HG02943 (cell line): ENCODE data around the gene XPR1.
"Not testable (repeated sequence)": the region's sequence is repeated elsewhere in the genome, so short reads cannot be mapped to it uniquely, and the experiment has no call there.

Source experiments
- ATAC-seq: cut with Tn5 transposase; IDR thresholded peaks from one replicate; pipeline ENCODE4 v1.9.1; 2021; ENCODE audit warnings: mild to moderate bottlenecking, low read depth, moderate library complexity; ENCODE audit not compliant: unreplicated experiment

XPR1 gene

GRCh38 chr1:180641662-180642061 lies 9.8 kb downstream of the XPR1 start:
- ATAC-seq = no peak

GRCh38 chr1:180642781-180643180 lies 11.0 kb downstream of the XPR1 start:
- no peak for ATAC-seq

DNA sequence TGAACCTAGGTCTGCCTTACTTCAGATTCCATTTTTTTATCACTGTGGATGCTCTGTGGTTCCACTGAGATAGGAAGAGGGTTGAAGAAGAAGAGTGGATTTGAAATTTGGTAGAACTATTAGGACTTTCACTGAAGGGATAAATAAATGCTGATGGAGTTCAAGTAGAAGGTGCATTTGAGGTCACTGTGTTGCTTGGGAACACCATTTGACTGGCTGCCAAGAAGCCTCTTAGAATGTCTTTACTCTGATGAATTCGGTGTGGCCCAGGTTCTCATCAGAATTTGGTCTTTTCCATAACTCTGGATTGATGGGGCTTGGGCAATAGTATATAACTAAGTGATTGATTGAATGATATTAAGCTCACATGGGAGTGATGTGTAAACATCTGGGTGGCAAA lies 11.9 kb downstream of the XPR1 start:
- no peak for ATAC-seq

GRCh38 chr1:180644526-180645192 lies 12.8 kb downstream of the XPR1 start:
- ATAC-seq = no peak

- not testable (repeated sequence) for ATAC-seq
Measured at GRCh38 chr1:180645261-180645660, 13.4 kb downstream of the XPR1 start.

DNA sequence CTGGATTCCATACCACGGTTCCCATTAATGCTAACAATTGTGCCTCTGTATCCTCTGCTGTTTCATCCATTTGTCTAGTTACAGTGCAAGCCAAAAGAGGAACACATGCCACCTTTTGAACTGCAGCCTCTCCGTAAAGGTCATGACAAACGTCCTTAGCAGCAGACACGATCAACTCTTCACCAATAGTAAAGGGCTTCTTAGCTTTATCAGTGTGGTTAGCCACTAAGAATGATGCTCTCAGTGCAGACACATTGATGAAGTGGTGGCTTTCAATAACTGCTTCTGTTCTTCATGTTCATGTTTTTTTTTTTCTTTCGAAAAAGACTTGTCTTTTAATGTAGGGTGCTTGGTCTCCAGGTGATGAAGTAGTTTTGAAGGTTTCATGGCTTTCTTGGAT lies 14.3 kb downstream of the XPR1 start:
- no peak for ATAC-seq

GRCh38 chr1:180646547-180646946 lies 14.7 kb downstream of the XPR1 start:
- ATAC-seq = no peak

GRCh38 chr1:180652792-180653191 lies 21.0 kb downstream of the XPR1 start:
- no peak for ATAC-seq

DNA sequence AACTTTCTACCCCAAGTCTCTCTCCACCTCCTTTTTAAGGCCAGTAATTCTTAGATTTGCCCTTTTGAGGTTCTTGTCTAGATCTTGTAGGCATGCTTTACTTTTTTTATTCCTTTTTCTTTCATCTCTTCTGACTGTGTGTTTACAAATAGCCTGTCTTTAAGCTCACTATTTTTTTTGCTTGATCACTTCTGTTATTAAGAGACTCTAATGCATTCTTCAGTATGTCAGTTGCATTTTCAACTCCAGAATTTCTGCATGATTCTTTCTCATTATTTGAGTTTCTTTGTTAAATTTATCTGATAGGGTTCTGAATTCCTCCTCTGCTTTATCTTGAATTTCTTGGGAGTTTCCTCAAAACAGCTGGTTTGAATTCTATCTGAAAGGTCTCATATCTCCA lies 30.9 kb downstream of the XPR1 start:
- ATAC-seq = no peak

DNA sequence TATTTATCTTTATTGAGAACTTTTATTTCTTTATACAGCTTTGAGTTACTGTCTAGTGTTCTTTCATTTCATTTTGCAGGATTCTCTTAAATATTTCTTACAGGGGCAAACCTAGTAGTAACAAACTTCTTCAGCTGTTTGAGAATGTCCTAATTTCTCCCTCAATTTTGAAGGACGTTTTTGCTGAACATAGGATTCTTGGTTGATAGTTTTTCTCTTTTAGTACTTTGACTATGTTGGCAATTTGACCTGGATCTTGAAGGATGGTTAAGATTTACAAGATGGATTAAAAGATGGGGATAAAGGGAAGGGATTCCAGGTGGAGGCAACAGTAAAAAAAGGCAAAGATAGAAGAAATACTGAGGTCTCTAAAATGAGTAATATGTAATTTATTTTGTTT lies 38.9 kb downstream of the XPR1 start:
- ATAC-seq = no peak

GRCh38 chr1:180672105-180672504 lies 40.3 kb downstream of the XPR1 start:
- no peak for ATAC-seq

DNA sequence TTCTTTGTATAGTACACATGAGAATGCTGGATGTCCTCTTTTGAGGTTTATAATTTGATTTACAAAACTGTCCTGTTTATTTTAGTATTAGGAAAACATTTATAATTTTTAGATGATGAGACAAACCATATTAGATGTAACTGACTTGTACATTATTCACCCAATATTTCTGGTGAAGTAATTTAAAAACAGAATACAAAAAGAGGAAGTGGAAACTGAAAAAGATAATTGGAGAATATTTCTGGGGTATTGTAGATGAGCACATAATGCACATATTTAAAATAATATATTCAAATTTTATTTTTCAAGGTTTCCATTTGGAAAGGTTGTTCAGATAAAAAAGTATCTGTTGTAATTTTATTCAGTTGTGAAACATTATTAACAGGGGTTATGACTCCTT lies 40.7 kb downstream of the XPR1 start:
- no peak for ATAC-seq

DNA sequence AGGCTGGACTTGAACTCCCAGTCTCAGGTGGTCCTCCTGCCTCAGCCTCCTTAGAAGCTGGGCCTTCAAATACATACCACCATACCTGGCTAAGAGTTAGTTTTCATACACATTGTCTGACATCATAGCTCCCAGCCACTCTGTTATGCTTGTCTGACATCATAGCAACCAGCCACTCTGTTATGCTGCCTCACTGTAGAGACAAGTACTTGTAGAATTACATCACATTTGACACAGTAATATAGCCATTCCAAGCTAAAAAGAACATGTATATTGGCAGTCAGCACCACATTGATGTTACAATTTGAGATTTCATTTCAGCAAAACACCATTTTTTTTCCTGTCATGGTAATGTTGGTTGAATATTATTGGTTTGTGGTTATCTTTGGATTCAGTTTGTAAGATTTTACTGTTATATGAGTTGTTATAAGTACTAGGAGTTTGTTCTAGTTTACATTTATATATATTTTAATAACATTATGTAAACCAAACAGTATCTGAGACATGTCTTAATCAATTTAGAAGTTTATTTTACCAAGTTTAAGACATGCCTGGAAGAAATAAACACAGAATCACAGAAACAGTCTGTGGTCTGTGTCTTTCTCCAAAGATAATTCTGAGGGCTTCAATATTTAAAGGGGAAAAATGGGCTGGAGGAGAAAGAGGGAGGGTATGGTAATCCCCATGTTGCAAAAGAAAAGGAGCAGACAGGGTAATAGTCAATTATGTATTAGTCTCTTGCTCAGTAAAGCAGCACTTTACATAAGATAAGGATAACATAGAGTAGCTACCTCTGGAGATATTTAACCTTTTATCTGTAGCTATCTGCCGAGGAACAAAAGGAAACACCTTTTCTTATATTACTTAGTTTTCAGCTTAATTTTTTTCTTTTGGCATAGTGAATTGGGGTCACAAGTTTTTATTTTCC lies 43.0 kb downstream of the XPR1 start:
- ATAC-seq = no peak

GRCh38 chr1:180675586-180675985 lies 43.8 kb downstream of the XPR1 start:
- ATAC-seq = no peak

- no peak for ATAC-seq
Measured at GRCh38 chr1:180680558-180681144, 48.8 kb downstream of the XPR1 start.

GRCh38 chr1:180683117-180683516 lies 51.3 kb downstream of the XPR1 start:
- ATAC-seq = not testable (repeated sequence)

GRCh38 chr1:180691322-180691913 lies 59.6 kb downstream of the XPR1 start:
- no peak for ATAC-seq

GRCh38 chr1:180693564-180694244 lies 61.9 kb downstream of the XPR1 start:
- no peak for ATAC-seq

DNA sequence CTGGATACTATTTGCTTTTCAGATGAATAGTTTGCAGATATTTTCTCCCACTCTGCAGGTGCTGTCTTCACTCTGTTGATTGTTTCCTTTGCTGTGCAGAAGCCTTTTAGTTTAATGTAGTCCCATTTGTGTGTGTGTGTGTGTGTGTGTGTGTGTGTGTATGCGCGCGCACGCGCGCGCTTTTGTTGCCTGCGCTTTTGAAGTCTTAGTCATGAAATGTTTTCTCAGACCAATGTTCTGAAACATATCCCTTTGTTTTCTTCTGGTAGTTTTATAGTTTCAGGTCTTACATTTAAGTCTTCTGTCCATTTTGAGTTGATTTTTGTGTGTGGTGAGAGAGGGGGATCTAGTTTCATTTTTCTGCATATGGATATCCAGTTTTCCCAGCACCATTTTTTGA lies 63.5 kb downstream of the XPR1 start:
- no peak for ATAC-seq

DNA sequence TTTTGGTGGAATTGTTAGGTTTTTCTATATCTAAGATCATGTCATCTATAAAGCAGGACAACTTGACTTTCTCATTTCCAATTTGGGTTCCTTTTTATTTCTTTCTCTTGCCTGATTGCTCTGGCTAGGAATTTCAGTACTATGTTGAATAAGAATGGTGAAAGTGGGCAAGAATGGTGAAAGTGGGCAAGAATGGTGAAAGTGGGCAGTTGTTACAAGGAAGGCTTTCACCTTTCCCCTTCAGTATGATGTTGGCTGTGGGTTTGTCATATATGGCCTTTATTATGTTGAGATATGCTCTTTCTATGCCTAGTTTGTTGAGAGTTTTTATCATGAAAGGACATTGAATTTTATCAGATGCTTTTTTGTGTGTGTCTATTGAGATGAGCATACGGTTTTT lies 64.5 kb downstream of the XPR1 start:
- no peak for ATAC-seq

- no peak for ATAC-seq
Measured at GRCh38 chr1:180698580-180698979, 66.8 kb downstream of the XPR1 start.
